ENCODE measurements around the gene SPATA2. TPM values are rescaled to one million over a fixed set of nuclear protein-coding genes. Genes with fewer than 3 reads are reported as not detected.

SPATA2 gene
- total and polyA plus RNA-seq, 2 experiments from 2014 or later, result 5.3 to 9.3 TPM

DNA sequence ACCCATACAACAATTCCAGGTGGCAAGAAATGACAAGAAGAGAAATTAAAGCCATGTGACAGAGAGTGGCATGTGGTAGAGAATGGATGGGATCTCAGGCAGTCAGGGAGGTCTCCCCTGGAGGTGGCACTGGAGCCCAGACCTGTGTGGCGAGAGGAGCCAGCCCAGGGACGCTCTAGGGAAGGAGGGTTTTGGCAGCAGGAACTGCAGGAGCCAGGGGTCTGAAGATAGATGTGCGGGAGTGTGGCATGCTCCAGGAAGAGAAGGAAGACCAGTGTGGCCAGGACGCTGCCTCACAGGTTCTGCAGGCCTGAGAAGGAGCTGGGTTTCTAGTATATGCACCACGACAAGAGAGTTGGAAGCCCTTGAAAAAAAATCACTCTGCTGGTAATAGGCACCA lies 45.1 kb downstream of the SPATA2 start:
- peaks cover 12% of the 10 kb centered on the region for H3K4me1 Mint-ChIP-seq

DNA sequence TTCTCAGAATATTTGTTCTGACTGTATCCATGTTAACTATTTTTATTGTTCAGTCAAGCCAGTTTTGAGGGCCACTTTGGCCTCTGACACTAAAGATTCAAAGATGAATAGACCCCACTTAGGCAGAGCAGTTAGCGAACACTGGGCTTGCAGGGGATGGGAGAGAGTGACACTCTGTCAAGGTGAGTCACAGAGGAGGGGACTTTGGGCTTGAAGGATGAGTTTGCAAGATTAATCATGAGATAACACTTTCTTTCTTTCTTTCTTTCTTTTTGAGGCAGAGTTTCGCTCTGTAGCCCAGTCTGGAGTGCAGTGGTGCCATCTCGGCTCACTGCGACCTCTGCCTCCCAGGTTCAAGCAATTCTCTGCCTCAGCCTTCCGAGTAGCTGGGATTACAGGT lies 46.4 kb downstream of the SPATA2 start:
- Mint-ChIP-seq H3K4me3 (no peak overlapping the region), H3K36me3 (ENCODE audit: low read depth) (no peaks in the 10 kb centered on the region), H3K9me3 (no peaks in the 10 kb centered on the region; the same call in 2 of the 3 replicates), H3K4me1 (peaks cover 12% of the 10 kb centered on the region), H3K27ac (peak overlapping the region; percentile 31; the same call in 1 of the 2 replicates), H3K27me3 (ENCODE audit: insufficient read depth, low read depth, poor library complexity) (peaks cover 1% of the 10 kb centered on the region)
- H3F3A ChIP-seq (replicated peaks; ENCODE audit: low read depth), result peaks cover 3% of the 10 kb centered on the region; the same call in 1 of the 2 replicates
- no peak overlapping the region for H3K27ac ChIP-seq (ENCODE audit: low read depth)
- H3K79me2 ChIP-seq (replicated peaks; ENCODE audit: insufficient read depth), result no peaks in the 10 kb centered on the region
- H3K4me1 ChIP-seq (ENCODE audit: insufficient read depth), result peaks cover 7% of the 10 kb centered on the region
- H3K4me3 ChIP-seq, result no peak overlapping the region
- no peak for DNase-seq (ENCODE audit: low spot score)
- H2AFZ ChIP-seq, result no peak overlapping the region
- TF ChIP-seq, protein P1, sequence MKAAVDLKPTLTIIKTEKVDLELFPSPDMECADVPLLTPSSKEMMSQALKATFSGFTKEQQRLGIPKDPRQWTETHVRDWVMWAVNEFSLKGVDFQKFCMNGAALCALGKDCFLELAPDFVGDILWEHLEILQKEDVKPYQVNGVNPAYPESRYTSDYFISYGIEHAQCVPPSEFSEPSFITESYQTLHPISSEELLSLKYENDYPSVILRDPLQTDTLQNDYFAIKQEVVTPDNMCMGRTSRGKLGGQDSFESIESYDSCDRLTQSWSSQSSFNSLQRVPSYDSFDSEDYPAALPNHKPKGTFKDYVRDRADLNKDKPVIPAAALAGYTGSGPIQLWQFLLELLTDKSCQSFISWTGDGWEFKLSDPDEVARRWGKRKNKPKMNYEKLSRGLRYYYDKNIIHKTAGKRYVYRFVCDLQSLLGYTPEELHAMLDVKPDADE (IDR thresholded peaks at IDR 0.05), result no peak
- TF ChIP-seq, protein P2, sequence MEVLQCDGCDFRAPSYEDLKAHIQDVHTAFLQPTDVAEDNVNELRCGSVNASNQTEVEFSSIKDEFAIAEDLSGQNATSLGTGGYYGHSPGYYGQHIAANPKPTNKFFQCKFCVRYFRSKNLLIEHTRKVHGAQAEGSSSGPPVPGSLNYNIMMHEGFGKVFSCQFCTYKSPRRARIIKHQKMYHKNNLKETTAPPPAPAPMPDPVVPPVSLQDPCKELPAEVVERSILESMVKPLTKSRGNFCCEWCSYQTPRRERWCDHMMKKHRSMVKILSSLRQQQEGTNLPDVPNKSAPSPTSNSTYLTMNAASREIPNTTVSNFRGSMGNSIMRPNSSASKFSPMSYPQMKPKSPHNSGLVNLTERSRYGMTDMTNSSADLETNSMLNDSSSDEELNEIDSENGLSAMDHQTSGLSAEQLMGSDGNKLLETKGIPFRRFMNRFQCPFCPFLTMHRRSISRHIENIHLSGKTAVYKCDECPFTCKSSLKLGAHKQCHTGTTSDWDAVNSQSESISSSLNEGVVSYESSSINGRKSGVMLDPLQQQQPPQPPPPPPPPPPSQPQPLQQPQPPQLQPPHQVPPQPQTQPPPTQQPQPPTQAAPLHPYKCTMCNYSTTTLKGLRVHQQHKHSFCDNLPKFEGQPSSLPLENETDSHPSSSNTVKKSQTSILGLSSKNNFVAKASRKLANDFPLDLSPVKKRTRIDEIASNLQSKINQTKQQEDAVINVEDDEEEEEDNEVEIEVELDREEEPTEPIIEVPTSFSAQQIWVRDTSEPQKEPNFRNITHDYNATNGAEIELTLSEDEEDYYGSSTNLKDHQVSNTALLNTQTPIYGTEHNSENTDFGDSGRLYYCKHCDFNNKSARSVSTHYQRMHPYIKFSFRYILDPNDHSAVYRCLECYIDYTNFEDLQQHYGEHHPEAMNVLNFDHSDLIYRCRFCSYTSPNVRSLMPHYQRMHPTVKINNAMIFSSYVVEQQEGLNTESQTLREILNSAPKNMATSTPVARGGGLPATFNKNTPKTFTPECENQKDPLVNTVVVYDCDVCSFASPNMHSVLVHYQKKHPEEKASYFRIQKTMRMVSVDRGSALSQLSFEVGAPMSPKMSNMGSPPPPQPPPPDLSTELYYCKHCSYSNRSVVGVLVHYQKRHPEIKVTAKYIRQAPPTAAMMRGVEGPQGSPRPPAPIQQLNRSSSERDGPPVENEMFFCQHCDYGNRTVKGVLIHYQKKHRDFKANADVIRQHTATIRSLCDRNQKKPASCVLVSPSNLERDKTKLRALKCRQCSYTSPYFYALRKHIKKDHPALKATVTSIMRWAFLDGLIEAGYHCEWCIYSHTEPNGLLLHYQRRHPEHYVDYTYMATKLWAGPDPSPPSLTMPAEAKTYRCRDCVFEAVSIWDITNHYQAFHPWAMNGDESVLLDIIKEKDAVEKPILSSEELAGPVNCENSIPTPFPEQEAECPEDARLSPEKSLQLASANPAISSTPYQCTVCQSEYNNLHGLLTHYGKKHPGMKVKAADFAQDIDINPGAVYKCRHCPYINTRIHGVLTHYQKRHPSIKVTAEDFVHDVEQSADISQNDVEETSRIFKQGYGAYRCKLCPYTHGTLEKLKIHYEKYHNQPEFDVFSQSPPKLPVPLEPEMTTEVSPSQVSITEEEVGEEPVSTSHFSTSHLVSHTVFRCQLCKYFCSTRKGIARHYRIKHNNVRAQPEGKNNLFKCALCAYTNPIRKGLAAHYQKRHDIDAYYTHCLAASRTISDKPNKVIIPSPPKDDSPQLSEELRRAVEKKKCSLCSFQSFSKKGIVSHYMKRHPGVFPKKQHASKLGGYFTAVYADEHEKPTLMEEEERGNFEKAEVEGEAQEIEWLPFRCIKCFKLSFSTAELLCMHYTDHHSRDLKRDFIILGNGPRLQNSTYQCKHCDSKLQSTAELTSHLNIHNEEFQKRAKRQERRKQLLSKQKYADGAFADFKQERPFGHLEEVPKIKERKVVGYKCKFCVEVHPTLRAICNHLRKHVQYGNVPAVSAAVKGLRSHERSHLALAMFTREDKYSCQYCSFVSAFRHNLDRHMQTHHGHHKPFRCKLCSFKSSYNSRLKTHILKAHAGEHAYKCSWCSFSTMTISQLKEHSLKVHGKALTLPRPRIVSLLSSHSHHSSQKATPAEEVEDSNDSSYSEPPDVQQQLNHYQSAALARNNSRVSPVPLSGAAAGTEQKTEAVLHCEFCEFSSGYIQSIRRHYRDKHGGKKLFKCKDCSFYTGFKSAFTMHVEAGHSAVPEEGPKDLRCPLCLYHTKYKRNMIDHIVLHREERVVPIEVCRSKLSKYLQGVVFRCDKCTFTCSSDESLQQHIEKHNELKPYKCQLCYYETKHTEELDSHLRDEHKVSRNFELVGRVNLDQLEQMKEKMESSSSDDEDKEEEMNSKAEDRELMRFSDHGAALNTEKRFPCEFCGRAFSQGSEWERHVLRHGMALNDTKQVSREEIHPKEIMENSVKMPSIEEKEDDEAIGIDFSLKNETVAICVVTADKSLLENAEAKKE (CRISPR knock-in tag; IDR thresholded peaks at IDR 0.05), result no peak
- H3K4me2 ChIP-seq, result no peak overlapping the region
- ATAC-seq, result no peak
- no peaks in the 10 kb centered on the region for H3K9me2 ChIP-seq (ENCODE audit: insufficient read depth)
- no peaks in the 10 kb centered on the region for H3K27me3 ChIP-seq (ENCODE audit: insufficient read depth)
- no peaks in the 10 kb centered on the region for H4K20me1 ChIP-seq (replicated peaks; ENCODE audit: insufficient read depth)
- no peaks in the 10 kb centered on the region for H3K36me3 ChIP-seq (ENCODE audit: insufficient read depth)

More for the DNA sequence above, 45.1 kb downstream of the SPATA2 start:
- H3K27ac ChIP-seq (ENCODE audit: low read depth), result no peak overlapping the region
- Mint-ChIP-seq H3K36me3 (ENCODE audit: low read depth) (0 out of 3 replicates have a peak, but pooled peaks cover 3% of the 10 kb centered on the region), H3K27me3 (ENCODE audit: insufficient read depth, low read depth, poor library complexity) (peaks cover 1% of the 10 kb centered on the region), H3K27ac (no peak overlapping the region), H3K9me3 (no peaks in the 10 kb centered on the region; the same call in 2 of the 3 replicates), H3K4me3 (no peak overlapping the region)
- no peak overlapping the region for H3K4me3 ChIP-seq
- H2AFZ ChIP-seq, result no peak overlapping the region
- no peaks in the 10 kb centered on the region for H3K9me2 ChIP-seq (ENCODE audit: insufficient read depth)
- no peak for TF ChIP-seq EZH2phosphoT487 (IDR thresholded peaks at IDR 0.05; ENCODE audit: unreplicated experiment)
- no peak for TF ChIP-seq NANOG (IDR thresholded peaks at IDR 0.05; ENCODE audit: borderline replicate concordance)
- TF ChIP-seq, protein P3, sequence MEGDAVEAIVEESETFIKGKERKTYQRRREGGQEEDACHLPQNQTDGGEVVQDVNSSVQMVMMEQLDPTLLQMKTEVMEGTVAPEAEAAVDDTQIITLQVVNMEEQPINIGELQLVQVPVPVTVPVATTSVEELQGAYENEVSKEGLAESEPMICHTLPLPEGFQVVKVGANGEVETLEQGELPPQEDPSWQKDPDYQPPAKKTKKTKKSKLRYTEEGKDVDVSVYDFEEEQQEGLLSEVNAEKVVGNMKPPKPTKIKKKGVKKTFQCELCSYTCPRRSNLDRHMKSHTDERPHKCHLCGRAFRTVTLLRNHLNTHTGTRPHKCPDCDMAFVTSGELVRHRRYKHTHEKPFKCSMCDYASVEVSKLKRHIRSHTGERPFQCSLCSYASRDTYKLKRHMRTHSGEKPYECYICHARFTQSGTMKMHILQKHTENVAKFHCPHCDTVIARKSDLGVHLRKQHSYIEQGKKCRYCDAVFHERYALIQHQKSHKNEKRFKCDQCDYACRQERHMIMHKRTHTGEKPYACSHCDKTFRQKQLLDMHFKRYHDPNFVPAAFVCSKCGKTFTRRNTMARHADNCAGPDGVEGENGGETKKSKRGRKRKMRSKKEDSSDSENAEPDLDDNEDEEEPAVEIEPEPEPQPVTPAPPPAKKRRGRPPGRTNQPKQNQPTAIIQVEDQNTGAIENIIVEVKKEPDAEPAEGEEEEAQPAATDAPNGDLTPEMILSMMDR (conservative IDR thresholded peaks at IDR 0.05; ENCODE audit: low read depth in 2 of 2), result no peak
- TF ChIP-seq STAT1 (IDR thresholded peaks at IDR 0.05; ENCODE audit: unreplicated experiment), result no peak
- H3F3A ChIP-seq (replicated peaks; ENCODE audit: low read depth), result 0 out of 2 replicates have a peak, but pooled peaks cover 3% of the 10 kb centered on the region
- H3K36me3 ChIP-seq (ENCODE audit: insufficient read depth), result no peaks in the 10 kb centered on the region
- no peaks in the 10 kb centered on the region for H3K79me2 ChIP-seq (replicated peaks; ENCODE audit: insufficient read depth)
- no peak overlapping the region for H3K4me2 ChIP-seq
- ATAC-seq (no peak), DNase-seq (ENCODE audit: low spot score) (no peak)
- peaks cover 7% of the 10 kb centered on the region for H3K4me1 ChIP-seq (ENCODE audit: insufficient read depth)
- H4K20me1 ChIP-seq (replicated peaks; ENCODE audit: insufficient read depth), result no peaks in the 10 kb centered on the region
- no peaks in the 10 kb centered on the region for H3K27me3 ChIP-seq (ENCODE audit: insufficient read depth)
